PC-9 (cell line): ENCODE results near the gene GCH1. TPM values are rescaled to one million over a fixed set of nuclear protein-coding genes. Genes with fewer than 3 reads are reported as not detected.

ENCODE experiments used
- BruUV-seq: library from RNA; stranded (reverse); fragments of 400-500 nt; replicated peaks from 2 replicates; lab custom pipeline; 2021; lab: Mats Ljungman, UMichigan
- CTCF ChIA-PET: fragments of 300-600 bp; sonication (Branson Sonifier 250); formaldehyde crosslinking; loops from one replicate; lab custom pipeline; 2022; ENCODE audit warnings: antibody characterized with exemption; lab: Charles Lee
- POLR2A ChIA-PET: fragments of 300-600 bp; sonication (Branson Sonifier 250); formaldehyde crosslinking; loops from one replicate; lab custom pipeline; 2022; ENCODE audit warnings: antibody characterized with exemption; ENCODE audit not compliant: unreplicated experiment; lab: Charles Lee
- DNase-seq, 2 experiments: peaks; one replicate each; pipeline versions ENCODE4 v3.0.0 to v3.0.0-alpha.2; 2015 to 2022; ENCODE audit warnings: mixed read lengths in 1 of 2
- H2AFZ ChIP-seq: fragments of 200-600 bp; sonication (generic); 2 replicates; pipeline ENCODE4 v1.8.1; 2017; ENCODE audit warnings: antibody characterized with exemption
- H3F3A ChIP-seq: fragments of 200-600 bp; sonication (generic); 2 replicates; pipeline ENCODE4 v1.8.1; 2017; ENCODE audit warnings: antibody characterized with exemption, mild to moderate bottlenecking, low read depth; ENCODE audit not compliant: insufficient read depth
- H3K27ac ChIP-seq: fragments of 200-600 bp; sonication (generic); 2 replicates; pipeline ENCODE4 v1.6.1; 2016; ENCODE audit warnings: mixed run types
- H3K27me3 ChIP-seq: fragments of 200-600 bp; sonication (generic); 2 replicates; pipeline ENCODE4 v1.6.1; 2016; ENCODE audit warnings: low read depth, mixed run types; ENCODE audit not compliant: insufficient read depth
- H3K36me3 ChIP-seq: fragments of 200-600 bp; sonication (generic); 2 replicates; pipeline ENCODE4 v1.6.1; 2016; ENCODE audit warnings: low read depth, mixed run types
- H3K4me1 ChIP-seq: fragments of 200-600 bp; sonication (generic); replicated peaks from 2 replicates; pipeline ENCODE4 v1.6.1; 2016; ENCODE audit warnings: mixed run types; ENCODE audit not compliant: insufficient read depth
- H3K4me2 ChIP-seq: fragments of 200-600 bp; sonication (generic); 2 replicates; pipeline ENCODE4 v1.6.1; 2017; ENCODE audit warnings: mixed run types
- H3K4me3 ChIP-seq: fragments of 200-600 bp; sonication (generic); 2 replicates; pipeline ENCODE4 v1.6.1; 2016; ENCODE audit warnings: mixed run types
- H3K79me2 ChIP-seq: fragments of 200-600 bp; sonication (generic); 2 replicates; pipeline ENCODE4 v1.6.1; 2017; ENCODE audit warnings: low read depth, mixed run types
- H3K9me2 ChIP-seq: fragments of 200-600 bp; sonication (generic); 2 replicates; pipeline ENCODE4 v1.8.1; 2017; ENCODE audit warnings: mild to moderate bottlenecking; ENCODE audit not compliant: insufficient read depth
- H3K9me3 ChIP-seq: fragments of 200-600 bp; sonication (generic); 2 replicates; pipeline ENCODE4 v1.8.1; 2016; ENCODE audit warnings: low read depth; ENCODE audit not compliant: insufficient read depth
- H4K20me1 ChIP-seq: fragments of 200-600 bp; sonication (generic); 2 replicates; pipeline ENCODE4 v1.8.1; 2017; ENCODE audit not compliant: insufficient read depth
- CTCF ChIP-seq: fragments of 200-600 bp; sonication (generic); conservative IDR thresholded peaks from 2 replicates; pipeline ENCODE4 v1.6.1; 2017; ENCODE audit warnings: mixed run types, antibody characterized with exemption, mild to moderate bottlenecking, moderate library complexity
- EZH2 ChIP-seq: fragments of 200-600 bp; sonication (generic); IDR thresholded peaks from 2 replicates; pipeline ENCODE4 v1.8.0; 2017; ENCODE audit warnings: antibody characterized with exemption, low read depth
- intact Hi-C: fragments of 100-400 bp; cut with micrococcal nuclease; formaldehyde crosslinking; loops from one replicate; pipeline ENCODE4 v1.10.0; 2022; ENCODE audit not compliant: unreplicated experiment
- total RNA-seq: library from RNA; stranded (reverse); gene quantifications from 2 replicates; pipeline ENCODE4 v1.2.3, GENCODE V29; 2021

Gene GCH1
- total RNA-seq, 1 experiment from 2014 or later = 5.1 TPM

GRCh38 chr14:54834081-54834480, 68.5 kb downstream of the GCH1 start:
- H3K27me3 ChIP-seq = no peaks in the 10 kb centered on the region
- CTCF ChIA-PET = interaction anchor here (0.6 kb wide), 1 partner anchor 14 kb away, joined by 7 read pairs; no protein-coding TSS in a partner anchor
- TF ChIP-seq CTCF = no peak
- no peak for TF ChIP-seq EZH2
- H3K4me1 ChIP-seq = no peaks in the 10 kb centered on the region
- H3K9me2 ChIP-seq = no peaks in the 10 kb centered on the region
- H3K4me2 ChIP-seq = no peak overlapping the region
- H3K4me3 ChIP-seq = no peak overlapping the region
- no peak overlapping the region for H3K27ac ChIP-seq
- no peak for DNase-seq
- no TSS peak for BruUV-seq
- H3K9me3 ChIP-seq = no peaks in the 10 kb centered on the region
- POLR2A ChIA-PET = no interaction called here
- intact Hi-C loops = no loop called here
- H2AFZ ChIP-seq = no peak overlapping the region
- no peaks in the 10 kb centered on the region for H3K36me3 ChIP-seq
- H4K20me1 ChIP-seq = no peaks in the 10 kb centered on the region
- H3F3A ChIP-seq = no peaks in the 10 kb centered on the region
- H3K79me2 ChIP-seq = no peaks in the 10 kb centered on the region

GRCh38 chr14:54830650-54831049, 72.0 kb downstream of the GCH1 start:
- TF ChIP-seq CTCF (no peak), EZH2 (no peak)
- POLR2A ChIA-PET = interaction anchor here (0.5 kb wide), 1 partner anchor 268 kb away, joined by 3 read pairs; no protein-coding TSS in a partner anchor
- BruUV-seq = no TSS peak

GRCh38 chr14:54829486-54830224, 73.0 kb downstream of the GCH1 start:
- H3F3A ChIP-seq = no peaks in the 10 kb centered on the region
- H3K27me3 ChIP-seq = no peaks in the 10 kb centered on the region
- H3K9me2 ChIP-seq = no peaks in the 10 kb centered on the region
- ChIA-PET CTCF (no interaction called here), POLR2A (no interaction called here)
- no peaks in the 10 kb centered on the region for H3K9me3 ChIP-seq
- no peak for TF ChIP-seq CTCF
- no peak for TF ChIP-seq EZH2
- intact Hi-C loops = no loop called here
- no peak for DNase-seq
- H4K20me1 ChIP-seq = no peaks in the 10 kb centered on the region
- no peaks in the 10 kb centered on the region for H3K79me2 ChIP-seq
- BruUV-seq = no TSS peak
- no peak overlapping the region for H3K4me3 ChIP-seq
- H3K36me3 ChIP-seq = no peaks in the 10 kb centered on the region
- H2AFZ ChIP-seq = no peak overlapping the region
- no peak overlapping the region for H3K4me2 ChIP-seq
- H3K27ac ChIP-seq = no peak overlapping the region
- no peaks in the 10 kb centered on the region for H3K4me1 ChIP-seq

More at GRCh38 chr14:54830650-54831049, 72.0 kb downstream of the GCH1 start:
- intact Hi-C loops = no loop called here
- Histone ChIP-seq H3K9me3 (no peaks in the 10 kb centered on the region), H3K9me2 (no peaks in the 10 kb centered on the region), H3F3A (no peaks in the 10 kb centered on the region), H3K27ac (no peak overlapping the region), H3K4me1 (no peaks in the 10 kb centered on the region), H2AFZ (no peak overlapping the region), H3K27me3 (no peaks in the 10 kb centered on the region), H3K36me3 (no peaks in the 10 kb centered on the region), H3K4me2 (no peak overlapping the region), H3K4me3 (no peak overlapping the region), H4K20me1 (no peaks in the 10 kb centered on the region), H3K79me2 (no peaks in the 10 kb centered on the region)
- no peak for DNase-seq
- CTCF ChIA-PET = no interaction called here
